CD4-positive, alpha-beta T cell (primary cell): ENCODE results near the gene ZBTB7A. TPM values are rescaled to one million over a fixed set of nuclear protein-coding genes. Genes with fewer than 3 reads are reported as not detected.

Experiments
- ATAC-seq: fragments of 200-7000 bp; cut with Tn5 transposase; one replicate; pipeline ENCODE4 v1.10.0; 2022; ENCODE audit warnings: mild to moderate bottlenecking; ENCODE audit not compliant: poor library complexity
- CTCF ChIA-PET: fragments of 350-600 bp; sonication (Branson Sonifier 250); formaldehyde crosslinking; loops from one replicate; lab custom pipeline; 2021; ENCODE audit warnings: antibody characterized with exemption, inconsistent platforms; lab: Charles Lee
- POLR2A ChIA-PET: fragments of 350-600 bp; sonication (Branson Sonifier 250); formaldehyde crosslinking; loops from one replicate; lab custom pipeline; 2021; ENCODE audit warnings: antibody characterized with exemption, inconsistent platforms; lab: Charles Lee
- DNase-seq, 14 experiments: peaks; one replicate each; pipeline ENCODE4 v3.0.0-alpha.2; 2013 to 2020; ENCODE audit warnings: mixed read lengths in 2 of 14
- H3K27ac ChIP-seq, 2 donors: one replicate each; pipeline versions ENCODE4 v1.5.1 to v1.7.0; 2013; ENCODE audit warnings: low read length in 2 of 2, low read depth in 1 of 2, mild to moderate bottlenecking in 1 of 2
- H3K27me3 ChIP-seq, 2 experiments: 1 replicate in 1 of 2; 2 replicates in 1 of 2; pipeline versions ENCODE4 v1.6.1 to v1.7.0; 2013; ENCODE audit warnings: low read length in 2 of 2, control low read depth in 1 of 2, mild to moderate bottlenecking in 1 of 2, moderate library complexity in 1 of 2; ENCODE audit not compliant: insufficient read depth in 2 of 2, control insufficient read depth in 1 of 2
- H3K36me3 ChIP-seq: one replicate; pipeline ENCODE4 v1.6.1; 2013; ENCODE audit warnings: low read length, control low read depth; ENCODE audit not compliant: insufficient read depth
- H3K4me1 ChIP-seq: one replicate; pipeline ENCODE4 v1.6.1; 2013; ENCODE audit warnings: low read length, control low read depth; ENCODE audit not compliant: insufficient read depth
- H3K4me3 ChIP-seq: one replicate; pipeline ENCODE4 v1.5.1; 2013; ENCODE audit warnings: mild to moderate bottlenecking, low read length, moderate library complexity
- H3K9me3 ChIP-seq, 2 experiments: 1 replicate in 1 of 2; 2 replicates in 1 of 2; pipeline versions ENCODE4 v1.6.1 to v1.7.0; 2013; ENCODE audit warnings: low read length in 2 of 2, mild to moderate bottlenecking in 2 of 2, control low read depth in 1 of 2, moderate library complexity in 1 of 2; ENCODE audit not compliant: control insufficient read depth in 1 of 2, insufficient read depth in 1 of 2
- H3K27ac Mint-ChIP-seq: one replicate; pipeline ENCODE4 v1.8.0; 2020; ENCODE audit warnings: mixed read lengths
- H3K27me3 Mint-ChIP-seq: one replicate; pipeline ENCODE4 v1.8.0; 2021; ENCODE audit warnings: mixed read lengths
- H3K36me3 Mint-ChIP-seq: one replicate; pipeline ENCODE4 v1.8.0; 2021; ENCODE audit warnings: low read depth, mixed read lengths
- H3K4me1 Mint-ChIP-seq: one replicate; pipeline ENCODE4 v1.8.0; 2021; ENCODE audit warnings: low read depth, mixed read lengths
- H3K4me3 Mint-ChIP-seq: one replicate; pipeline ENCODE4 v1.8.0; 2020; ENCODE audit warnings: mild to moderate bottlenecking, mixed read lengths
- H3K9me3 Mint-ChIP-seq: one replicate; pipeline ENCODE4 v1.8.0; 2020; ENCODE audit warnings: mixed read lengths
- intact Hi-C, 2 experiments: fragments of 100-400 bp; cut with DNase I in 1 of 2; cut with micrococcal nuclease in 1 of 2; formaldehyde crosslinking; loops; one replicate each; pipeline versions ENCODE4 v1.15.1 to v1.9.0; 2023 to 2025; cut with DNase I, micrococcal nuclease
- total RNA-seq, 174 experiments: library from RNA in 2 of 174; stranded (reverse) in 2 of 174; gene quantifications; one replicate each; pipeline ENCODE4 v1.2.3 and lab custom pipeline; 2021 to 2026
- TF ChIP-seq, protein P1 (sequence below): fragments of 200-600 bp; IDR thresholded peaks from one replicate; pipeline ENCODE4 v1.8.0; 2022; ENCODE audit warnings: antibody characterized with exemption, mild to moderate bottlenecking

The ZBTB7A gene
- total RNA-seq, 2 experiments from 2014 or later, result 44.2 to 47.2 TPM

DNA sequence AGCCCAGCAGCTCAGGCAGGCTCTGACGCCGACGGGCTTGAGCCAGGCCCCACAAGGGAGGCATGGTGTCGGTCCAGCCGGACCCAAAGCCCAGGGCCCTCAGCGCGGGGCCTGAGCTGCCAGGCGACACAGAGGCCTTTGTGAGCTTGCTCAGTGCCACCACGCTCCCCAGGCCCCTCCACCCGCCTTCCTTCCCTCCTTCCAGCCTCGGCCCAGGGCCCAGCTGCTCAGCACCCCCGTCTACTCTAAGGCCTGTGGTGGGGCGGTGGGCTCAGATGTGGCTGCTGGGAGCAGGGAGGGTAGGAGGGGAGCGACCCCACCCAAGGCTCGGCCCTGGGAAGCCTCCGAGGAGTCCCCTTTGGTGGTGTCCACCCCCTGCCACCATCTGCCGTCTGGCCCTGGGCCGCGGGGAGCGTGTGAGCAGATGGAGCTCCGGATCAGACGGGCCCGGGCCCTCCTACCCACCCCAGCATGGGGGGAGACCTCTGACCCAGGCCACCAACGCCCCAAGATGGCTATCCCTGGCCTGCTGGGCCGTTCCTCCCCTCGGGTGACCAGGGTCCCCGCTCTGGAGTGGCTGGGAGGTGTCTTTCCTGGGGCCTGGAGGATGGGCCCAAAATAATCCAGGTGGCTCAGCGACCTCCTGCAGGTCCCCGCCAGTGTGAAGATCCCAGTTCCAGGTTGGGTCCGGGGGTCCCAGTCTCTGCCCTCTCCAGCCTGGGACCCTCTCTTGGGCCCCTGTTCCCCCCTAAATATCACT, 7.8 kb downstream of the ZBTB7A start:
- intact Hi-C loops, result no loop called here
- Histone ChIP-seq H3K27me3 (no peaks in the 10 kb centered on the region), H3K4me3 (no peak overlapping the region), H3K9me3 (no peaks in the 10 kb centered on the region), H3K36me3 (peaks cover 44% of the 10 kb centered on the region), H3K4me1 (peaks cover 69% of the 10 kb centered on the region), H3K27ac (peak overlapping the region; percentile 64 to 86)
- H3K4me3 Mint-ChIP-seq, result no peak overlapping the region
- H3K4me1 Mint-ChIP-seq, result peaks cover 21% of the 10 kb centered on the region
- ATAC-seq, result no peak
- ChIA-PET POLR2A (interaction anchor here (1.8 to 2.1 kb wide), 2 partner anchors 56 to 74 kb away, joined by 4 to 6 read pairs; partner anchors contain the start of gene EEF2), CTCF (interaction anchor here (1.0 to 1.8 kb wide), 3 partner anchors 71 to 81 kb away, joined by 3 to 10 read pairs (median 5); no protein-coding TSS in a partner anchor)
- H3K9me3 Mint-ChIP-seq, result no peaks in the 10 kb centered on the region
- TF ChIP-seq, protein P1, sequence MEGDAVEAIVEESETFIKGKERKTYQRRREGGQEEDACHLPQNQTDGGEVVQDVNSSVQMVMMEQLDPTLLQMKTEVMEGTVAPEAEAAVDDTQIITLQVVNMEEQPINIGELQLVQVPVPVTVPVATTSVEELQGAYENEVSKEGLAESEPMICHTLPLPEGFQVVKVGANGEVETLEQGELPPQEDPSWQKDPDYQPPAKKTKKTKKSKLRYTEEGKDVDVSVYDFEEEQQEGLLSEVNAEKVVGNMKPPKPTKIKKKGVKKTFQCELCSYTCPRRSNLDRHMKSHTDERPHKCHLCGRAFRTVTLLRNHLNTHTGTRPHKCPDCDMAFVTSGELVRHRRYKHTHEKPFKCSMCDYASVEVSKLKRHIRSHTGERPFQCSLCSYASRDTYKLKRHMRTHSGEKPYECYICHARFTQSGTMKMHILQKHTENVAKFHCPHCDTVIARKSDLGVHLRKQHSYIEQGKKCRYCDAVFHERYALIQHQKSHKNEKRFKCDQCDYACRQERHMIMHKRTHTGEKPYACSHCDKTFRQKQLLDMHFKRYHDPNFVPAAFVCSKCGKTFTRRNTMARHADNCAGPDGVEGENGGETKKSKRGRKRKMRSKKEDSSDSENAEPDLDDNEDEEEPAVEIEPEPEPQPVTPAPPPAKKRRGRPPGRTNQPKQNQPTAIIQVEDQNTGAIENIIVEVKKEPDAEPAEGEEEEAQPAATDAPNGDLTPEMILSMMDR, result no peak
- no peaks in the 10 kb centered on the region for H3K27me3 Mint-ChIP-seq
- H3K36me3 Mint-ChIP-seq, result peaks cover 29% of the 10 kb centered on the region
- H3K27ac Mint-ChIP-seq, result peak overlapping the region; percentile 42
- peak in 1 of 14 experiments; percentile 41 for DNase-seq

DNA sequence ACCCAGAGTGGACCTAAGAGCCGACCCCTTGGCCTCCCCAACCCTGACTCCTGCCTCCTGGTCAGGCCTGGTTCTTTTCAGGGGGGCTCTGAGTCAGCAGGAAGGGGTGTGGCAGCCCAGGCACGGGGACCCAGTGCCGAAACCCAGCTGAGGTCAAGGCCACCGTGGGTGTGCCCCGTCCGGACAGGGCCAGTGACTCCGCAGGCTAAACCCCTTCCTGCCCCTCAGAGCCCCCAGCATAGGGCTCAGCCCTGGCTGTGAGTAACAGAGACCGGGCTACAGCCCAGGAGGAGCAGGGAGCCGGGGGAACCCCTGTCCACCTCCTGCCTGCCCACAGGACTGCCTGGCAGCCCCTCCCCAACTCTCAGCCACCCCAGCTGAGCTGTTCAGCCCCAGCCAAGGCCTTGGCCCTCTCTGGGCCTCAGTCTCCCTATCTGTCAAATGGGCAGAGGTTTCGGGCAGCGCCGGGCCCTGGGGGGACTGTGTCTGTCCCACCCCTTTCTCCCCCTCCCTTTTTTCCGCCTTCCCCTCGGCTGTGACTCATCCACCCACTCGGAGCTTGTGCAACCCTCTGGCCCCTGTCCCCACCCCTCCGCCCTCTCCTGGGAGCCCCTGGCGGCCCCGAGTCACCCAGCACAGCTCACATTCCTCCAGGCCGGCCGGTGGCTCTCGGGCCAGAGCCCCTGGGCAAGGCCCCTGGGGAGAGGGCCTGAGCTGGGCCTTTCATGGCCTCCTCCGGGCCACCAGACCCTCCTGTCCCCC, 8.6 kb downstream of the ZBTB7A start:
- ATAC-seq, result peak; percentile 13
- no peak overlapping the region for H3K4me3 ChIP-seq
- H3K9me3 Mint-ChIP-seq, result no peaks in the 10 kb centered on the region
- H3K27me3 ChIP-seq, result no peaks in the 10 kb centered on the region
- H3K36me3 ChIP-seq, result peaks cover 44% of the 10 kb centered on the region
- POLR2A ChIA-PET, result interaction anchor here (1.1 to 2.1 kb wide), 3 partner anchors 9 to 73 kb away, joined by 4 to 6 read pairs (median 4); partner anchors contain the start of genes EEF2 and ZBTB7A
- H3K36me3 Mint-ChIP-seq, result peaks cover 33% of the 10 kb centered on the region
- peak overlapping the region; percentile 67 for H3K27ac Mint-ChIP-seq
- H3K4me1 Mint-ChIP-seq, result peaks cover 24% of the 10 kb centered on the region
- H3K27ac ChIP-seq, result peak overlapping the region; percentile 64 to 86
- TF ChIP-seq, protein P1, result no peak
- CTCF ChIA-PET, result interaction anchor here (1.0 to 1.8 kb wide), 3 partner anchors 46 to 82 kb away, joined by 3 to 10 read pairs (median 5); no protein-coding TSS in a partner anchor
- intact Hi-C loops, result no loop called here
- H3K9me3 ChIP-seq, result no peaks in the 10 kb centered on the region
- H3K4me1 ChIP-seq, result peaks cover 69% of the 10 kb centered on the region
- H3K27me3 Mint-ChIP-seq, result no peaks in the 10 kb centered on the region
- H3K4me3 Mint-ChIP-seq, result no peak overlapping the region
- peak in 8 of 14 experiments; percentile 16 to 78 (median 34) for DNase-seq

DNA sequence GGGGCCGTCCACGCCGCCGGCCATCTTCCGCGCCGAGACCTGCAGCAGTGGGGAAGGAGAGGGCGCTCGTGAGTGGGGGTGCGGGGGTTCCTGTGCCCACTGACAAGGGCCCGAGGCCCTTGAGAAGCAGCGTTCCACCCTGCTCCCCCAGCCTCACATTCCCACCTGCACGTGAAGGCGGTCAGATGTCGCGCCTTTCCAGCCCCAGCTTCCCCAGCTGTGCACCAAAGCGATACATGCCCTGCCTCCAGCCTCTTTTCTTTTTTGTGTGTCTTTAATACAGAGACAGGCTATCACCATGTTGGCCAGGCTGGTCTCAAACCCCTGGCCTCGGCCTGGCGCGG, 11.5 kb downstream of the ZBTB7A start:
- peaks cover 50% of the 10 kb centered on the region for H3K36me3 ChIP-seq
- no peak for ATAC-seq
- intact Hi-C loops, result no loop called here
- TF ChIP-seq, protein P1, result no peak
- no peak overlapping the region for H3K27ac Mint-ChIP-seq
- no peak for DNase-seq
- POLR2A ChIA-PET, result no interaction called here
- no peak overlapping the region for H3K4me3 ChIP-seq
- CTCF ChIA-PET, result no interaction called here
- H3K27me3 Mint-ChIP-seq, result no peaks in the 10 kb centered on the region
- peaks cover 54% of the 10 kb centered on the region for H3K4me1 ChIP-seq
- no peak overlapping the region for H3K27ac ChIP-seq
- no peak overlapping the region for H3K4me3 Mint-ChIP-seq
- peaks cover 30% of the 10 kb centered on the region for H3K4me1 Mint-ChIP-seq
- H3K36me3 Mint-ChIP-seq, result peaks cover 53% of the 10 kb centered on the region
- no peaks in the 10 kb centered on the region for H3K9me3 ChIP-seq
- H3K9me3 Mint-ChIP-seq, result no peaks in the 10 kb centered on the region
- H3K27me3 ChIP-seq, result no peaks in the 10 kb centered on the region
